ENCODE measurements around the gene BCKDHB.

DNA sequence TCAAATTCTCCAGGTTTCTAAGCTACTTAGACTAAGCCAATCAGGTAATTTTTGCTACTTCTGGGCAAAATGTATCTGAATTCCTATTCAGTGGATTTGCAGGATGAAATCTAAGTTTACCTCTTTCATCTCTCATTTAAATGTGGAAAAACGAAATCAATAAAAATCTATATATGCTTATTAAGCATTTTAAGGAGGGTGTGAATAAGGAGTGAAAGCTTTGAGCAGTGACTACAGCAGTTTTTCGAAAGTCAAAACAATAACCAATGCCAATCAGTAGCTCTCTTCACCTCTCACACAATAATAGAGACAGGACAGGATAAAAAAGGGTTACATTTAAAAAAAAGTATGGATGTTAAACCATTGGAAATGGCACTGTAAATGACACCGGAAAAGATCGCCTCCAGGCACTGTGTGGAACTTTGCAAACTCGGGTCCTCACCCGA, 476 bp upstream of the BCKDHB start:
- TF ChIP-seq, protein P1, sequence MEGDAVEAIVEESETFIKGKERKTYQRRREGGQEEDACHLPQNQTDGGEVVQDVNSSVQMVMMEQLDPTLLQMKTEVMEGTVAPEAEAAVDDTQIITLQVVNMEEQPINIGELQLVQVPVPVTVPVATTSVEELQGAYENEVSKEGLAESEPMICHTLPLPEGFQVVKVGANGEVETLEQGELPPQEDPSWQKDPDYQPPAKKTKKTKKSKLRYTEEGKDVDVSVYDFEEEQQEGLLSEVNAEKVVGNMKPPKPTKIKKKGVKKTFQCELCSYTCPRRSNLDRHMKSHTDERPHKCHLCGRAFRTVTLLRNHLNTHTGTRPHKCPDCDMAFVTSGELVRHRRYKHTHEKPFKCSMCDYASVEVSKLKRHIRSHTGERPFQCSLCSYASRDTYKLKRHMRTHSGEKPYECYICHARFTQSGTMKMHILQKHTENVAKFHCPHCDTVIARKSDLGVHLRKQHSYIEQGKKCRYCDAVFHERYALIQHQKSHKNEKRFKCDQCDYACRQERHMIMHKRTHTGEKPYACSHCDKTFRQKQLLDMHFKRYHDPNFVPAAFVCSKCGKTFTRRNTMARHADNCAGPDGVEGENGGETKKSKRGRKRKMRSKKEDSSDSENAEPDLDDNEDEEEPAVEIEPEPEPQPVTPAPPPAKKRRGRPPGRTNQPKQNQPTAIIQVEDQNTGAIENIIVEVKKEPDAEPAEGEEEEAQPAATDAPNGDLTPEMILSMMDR (IDR thresholded peaks at IDR 0.05), result no peak
- TF ChIP-seq POLR2A (IDR thresholded peaks at IDR 0.05), result no peak
